Stimulated activated CD8-positive, alpha-beta memory T cell treated with anti-CD3 and anti-CD28 coated beads, Interleukin-12 subunit alpha, Interleukin-12 subunit beta, amount 100 ng/mL, for 1 hour (primary cell): ENCODE data around the gene ATP6V1G2.

Experiments used
- DNase-seq: peaks from one replicate; pipeline ENCODE4 v3.0.0-alpha.2; 2020; ENCODE audit warnings: low read depth

Gene ATP6V1G2

GRCh38 chr6:31575952-31576685, 29.7 kb upstream of the ATP6V1G2 start:
- no peak for DNase-seq

DNA sequence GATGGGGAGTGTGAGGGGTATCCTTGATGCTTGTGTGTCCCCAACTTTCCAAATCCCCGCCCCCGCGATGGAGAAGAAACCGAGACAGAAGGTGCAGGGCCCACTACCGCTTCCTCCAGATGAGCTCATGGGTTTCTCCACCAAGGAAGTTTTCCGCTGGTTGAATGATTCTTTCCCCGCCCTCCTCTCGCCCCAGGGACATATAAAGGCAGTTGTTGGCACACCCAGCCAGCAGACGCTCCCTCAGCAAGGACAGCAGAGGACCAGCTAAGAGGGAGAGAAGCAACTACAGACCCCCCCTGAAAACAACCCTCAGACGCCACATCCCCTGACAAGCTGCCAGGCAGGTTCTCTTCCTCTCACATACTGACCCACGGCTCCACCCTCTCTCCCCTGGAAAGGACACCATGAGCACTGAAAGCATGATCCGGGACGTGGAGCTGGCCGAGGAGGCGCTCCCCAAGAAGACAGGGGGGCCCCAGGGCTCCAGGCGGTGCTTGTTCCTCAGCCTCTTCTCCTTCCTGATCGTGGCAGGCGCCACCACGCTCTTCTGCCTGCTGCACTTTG, 29.0 kb upstream of the ATP6V1G2 start, which contains the start of gene TNF:
Gene TNF (plus strand): TSS at position 231 of the 567 bp plus-strand sequence. CDS start 177 bp downstream, at position 408.
- peak; percentile 76 for DNase-seq

DNA sequence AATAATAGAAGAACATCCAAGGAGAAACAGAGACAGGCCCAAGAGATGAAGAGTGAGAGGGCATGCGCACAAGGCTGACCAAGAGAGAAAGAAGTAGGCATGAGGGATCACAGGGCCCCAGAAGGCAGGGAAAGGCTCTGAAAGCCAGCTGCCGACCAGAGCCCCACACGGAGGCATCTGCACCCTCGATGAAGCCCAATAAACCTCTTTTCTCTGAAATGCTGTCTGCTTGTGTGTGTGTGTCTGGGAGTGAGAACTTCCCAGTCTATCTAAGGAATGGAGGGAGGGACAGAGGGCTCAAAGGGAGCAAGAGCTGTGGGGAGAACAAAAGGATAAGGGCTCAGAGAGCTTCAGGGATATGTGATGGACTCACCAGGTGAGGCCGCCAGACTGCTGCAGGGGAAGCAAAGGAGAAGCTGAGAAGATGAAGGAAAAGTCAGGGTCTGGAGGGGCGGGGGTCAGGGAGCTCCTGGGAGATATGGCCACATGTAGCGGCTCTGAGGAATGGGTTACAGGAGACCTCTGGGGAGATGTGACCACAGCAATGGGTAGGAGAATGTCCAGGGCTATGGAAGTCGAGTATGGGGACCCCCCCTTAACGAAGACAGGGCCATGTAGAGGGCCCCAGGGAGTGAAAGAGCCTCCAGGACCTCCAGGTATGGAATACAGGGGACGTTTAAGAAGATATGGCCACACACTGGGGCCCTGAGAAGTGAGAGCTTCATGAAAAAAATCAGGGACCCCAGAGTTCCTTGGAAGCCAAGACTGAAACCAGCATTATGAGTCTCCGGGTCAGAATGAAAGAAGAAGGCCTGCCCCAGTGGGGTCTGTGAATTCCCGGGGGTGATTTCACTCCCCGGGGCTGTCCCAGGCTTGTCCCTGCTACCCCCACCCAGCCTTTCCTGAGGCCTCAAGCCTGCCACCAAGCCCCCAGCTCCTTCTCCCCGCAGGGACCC, 28.0 kb upstream of the ATP6V1G2 start:
- no peak for DNase-seq

DNA sequence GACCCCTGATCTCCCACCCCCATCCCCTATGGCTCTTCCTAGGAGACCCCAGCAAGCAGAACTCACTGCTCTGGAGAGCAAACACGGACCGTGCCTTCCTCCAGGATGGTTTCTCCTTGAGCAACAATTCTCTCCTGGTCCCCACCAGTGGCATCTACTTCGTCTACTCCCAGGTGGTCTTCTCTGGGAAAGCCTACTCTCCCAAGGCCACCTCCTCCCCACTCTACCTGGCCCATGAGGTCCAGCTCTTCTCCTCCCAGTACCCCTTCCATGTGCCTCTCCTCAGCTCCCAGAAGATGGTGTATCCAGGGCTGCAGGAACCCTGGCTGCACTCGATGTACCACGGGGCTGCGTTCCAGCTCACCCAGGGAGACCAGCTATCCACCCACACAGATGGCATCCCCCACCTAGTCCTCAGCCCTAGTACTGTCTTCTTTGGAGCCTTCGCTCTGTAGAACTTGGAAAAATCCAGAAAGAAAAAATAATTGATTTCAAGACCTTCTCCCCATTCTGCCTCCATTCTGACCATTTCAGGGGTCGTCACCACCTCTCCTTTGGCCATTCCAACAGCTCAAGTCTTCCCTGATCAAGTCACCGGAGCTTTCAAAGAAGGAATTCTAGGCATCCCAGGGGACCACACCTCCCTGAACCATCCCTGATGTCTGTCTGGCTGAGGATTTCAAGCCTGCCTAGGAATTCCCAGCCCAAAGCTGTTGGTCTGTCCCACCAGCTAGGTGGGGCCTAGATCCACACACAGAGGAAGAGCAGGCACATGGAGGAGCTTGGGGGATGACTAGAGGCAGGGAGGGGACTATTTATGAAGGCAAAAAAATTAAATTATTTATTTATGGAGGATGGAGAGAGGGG, 27.1 kb upstream of the ATP6V1G2 start:
- DNase-seq: no peak

GRCh38 chr6:31572041-31572911, 25.9 kb upstream of the ATP6V1G2 start, which contains the start of gene LTA:
TSS of gene LTA (plus strand) at chr6:31572289. CDS start at chr6:31572743, 454 bp downstream.
- DNase-seq: peak; percentile 55

- DNase-seq: no peak
These were observed 23.6 kb upstream of the ATP6V1G2 start for GRCh38 chr6:31569861-31570536.

- DNase-seq: no peak
These were observed 22.1 kb upstream of the ATP6V1G2 start for GRCh38 chr6:31568537-31568961.

GRCh38 chr6:31567531-31568370, 21.3 kb upstream of the ATP6V1G2 start:
- no peak for DNase-seq

GRCh38 chr6:31560697-31561058, 14.3 kb upstream of the ATP6V1G2 start:
- no peak for DNase-seq

DNA sequence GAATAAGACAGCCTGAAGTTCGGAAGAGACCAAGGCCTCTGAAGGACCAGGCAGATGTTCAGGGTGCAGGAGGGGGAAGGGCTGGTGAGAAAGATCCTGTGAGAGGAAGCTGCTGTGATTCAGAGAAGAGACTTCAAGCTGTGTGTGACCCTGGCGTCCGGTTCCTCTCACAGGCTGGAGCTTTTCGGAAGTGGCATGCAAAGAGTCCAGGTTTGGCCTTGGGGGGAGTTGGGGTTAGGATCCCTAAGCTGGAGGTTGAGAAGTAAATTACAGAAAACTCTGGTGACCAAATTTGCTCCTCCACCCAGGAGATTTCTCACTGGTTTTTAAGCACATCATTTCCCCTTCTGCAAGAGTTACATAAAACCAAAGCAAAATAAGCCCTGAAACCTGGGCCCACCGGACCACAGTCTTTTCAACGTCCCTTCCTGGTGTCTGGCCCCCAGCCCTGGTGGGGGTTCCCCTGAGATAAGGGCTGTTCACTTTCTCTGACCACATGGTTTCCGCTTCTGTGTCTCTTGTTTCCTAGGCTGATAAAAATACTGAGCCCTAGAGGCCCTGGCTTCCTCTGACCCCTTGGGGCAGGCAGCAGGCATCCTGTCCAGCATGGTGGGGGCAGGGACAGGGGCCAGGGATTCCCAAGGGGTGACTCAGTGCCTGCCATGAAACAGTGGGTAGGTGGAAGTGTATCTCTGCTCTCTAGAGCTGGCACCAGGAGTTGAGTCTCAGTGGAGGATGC, 13.7 kb upstream of the ATP6V1G2 start:
- no peak for DNase-seq

- DNase-seq: no peak
These were observed 13.2 kb upstream of the ATP6V1G2 start for GRCh38 chr6:31559606-31559957.

DNA sequence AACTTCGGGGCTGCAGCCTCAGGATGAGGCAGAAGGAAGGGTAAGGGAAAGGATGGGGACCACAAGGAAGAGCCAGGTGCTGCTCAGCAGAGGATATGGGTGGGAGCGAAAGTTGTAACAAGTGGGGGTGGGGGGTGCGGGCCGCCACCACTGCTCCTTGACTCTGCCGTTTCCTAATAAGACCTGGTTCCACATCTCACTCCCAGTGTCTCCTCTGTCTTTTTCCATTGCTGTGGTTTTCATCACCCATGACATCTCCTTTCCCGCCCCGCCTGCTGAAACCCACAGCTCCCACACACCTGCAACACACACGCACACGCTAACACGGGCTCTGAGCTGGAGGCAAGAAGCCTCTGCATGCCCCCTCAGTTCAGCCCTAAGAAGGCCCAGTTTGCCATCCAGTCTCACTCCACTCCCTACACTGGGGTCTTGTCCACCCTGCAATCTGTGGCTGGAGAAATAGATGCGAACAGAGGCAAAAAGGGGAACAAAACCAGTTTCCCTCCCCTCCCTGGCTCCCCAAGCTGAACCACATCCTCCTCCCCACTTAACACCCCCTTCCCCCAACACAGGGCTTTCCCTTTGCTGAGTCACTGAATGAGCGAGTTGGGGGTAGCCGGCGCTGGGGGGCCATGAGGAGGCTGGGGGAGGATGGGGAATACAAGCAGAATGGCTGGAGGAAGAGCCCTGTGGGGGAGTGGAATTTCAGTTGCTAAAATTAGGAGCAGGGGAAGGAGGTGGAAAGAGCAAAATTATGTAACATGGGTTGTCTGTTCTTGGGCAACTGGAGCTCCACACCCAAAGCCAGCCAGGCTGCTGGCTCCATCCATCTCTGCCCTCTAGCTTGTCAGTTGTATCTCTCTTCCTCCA, 12.5 kb upstream of the ATP6V1G2 start:
- DNase-seq: peak; percentile 45

GRCh38 chr6:31558318-31558625, 11.9 kb upstream of the ATP6V1G2 start:
- DNase-seq: no peak

DNA sequence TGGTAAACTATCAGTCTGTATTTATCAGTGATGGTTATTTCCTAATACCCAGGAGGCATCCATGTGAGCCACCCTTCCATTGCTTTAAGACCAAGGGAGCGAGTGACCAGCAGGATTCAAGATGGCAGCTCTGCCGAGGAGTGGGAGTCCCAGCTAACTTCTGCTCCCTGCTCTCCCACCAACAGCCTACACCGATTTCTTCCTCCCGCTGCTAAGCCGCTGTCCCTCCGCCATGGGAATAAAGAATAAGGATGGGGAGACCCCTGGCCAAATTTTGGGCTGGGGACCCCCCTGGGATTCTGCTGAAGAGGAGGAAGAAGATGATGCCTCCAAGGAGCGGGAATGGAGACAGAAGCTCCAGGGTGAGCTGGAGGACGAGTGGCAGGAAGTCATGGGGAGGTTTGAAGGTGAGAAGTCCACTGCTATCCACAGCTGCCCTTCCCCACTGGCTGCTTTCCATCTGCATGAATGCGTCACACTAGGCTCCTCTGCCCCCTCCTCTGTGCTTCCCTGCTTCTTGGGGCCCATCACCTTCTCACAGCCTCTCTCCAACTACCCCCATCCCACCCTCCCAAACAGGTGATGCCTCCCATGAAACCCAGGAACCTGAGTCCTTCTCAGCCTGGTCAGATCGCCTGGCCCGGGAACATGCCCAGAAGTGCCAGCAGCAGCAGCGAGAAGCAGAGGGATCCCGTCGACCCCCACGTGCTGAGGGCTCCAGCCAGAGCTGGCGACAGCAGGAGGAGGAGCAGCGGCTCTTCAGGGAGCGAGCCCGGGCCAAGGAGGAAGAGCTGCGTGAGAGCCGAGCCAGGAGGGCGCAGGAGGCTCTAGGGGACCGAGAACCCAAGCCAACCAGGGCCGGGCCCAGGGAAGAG, 11.3 kb upstream of the ATP6V1G2 start:
- no peak for DNase-seq

DNA sequence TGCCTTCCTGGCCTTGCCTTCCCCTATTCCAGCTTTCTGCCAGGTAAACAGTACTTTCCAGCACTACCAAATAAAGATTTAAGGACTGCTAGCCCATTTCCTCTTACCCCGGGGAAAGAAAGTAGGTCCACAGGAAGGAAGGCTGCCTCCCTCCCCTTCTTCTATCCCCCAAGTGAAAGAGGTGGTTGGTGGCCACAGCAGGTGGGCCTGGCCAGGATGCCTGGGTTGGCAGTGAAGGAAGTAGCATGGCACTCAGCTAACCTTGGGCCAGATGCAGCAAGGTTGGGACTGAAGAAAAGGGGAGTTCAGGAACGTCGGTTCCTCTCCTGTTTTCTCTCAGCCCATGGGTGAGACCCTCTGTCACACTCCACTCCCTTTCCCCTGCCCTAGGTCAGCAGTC, 9.9 kb upstream of the ATP6V1G2 start:
- DNase-seq: no peak

GRCh38 chr6:31551371-31551770, 5.0 kb upstream of the ATP6V1G2 start:
- peak; percentile 42 for DNase-seq

- DNase-seq: no peak
These were observed 2.1 kb upstream of the ATP6V1G2 start for GRCh38 chr6:31548544-31548873.
